BLaER1 (cell line): Measurements from ENCODE around the gene SLC2A1.

ENCODE experiments used
- H3K27ac ChIP-seq: shearing (Covaris generic); formaldehyde crosslinking; 2 replicates; pipeline ENCODE4 v1.8.1; 2022
- H3K27me3 ChIP-seq: shearing (Covaris generic); formaldehyde crosslinking; 2 replicates; pipeline ENCODE4 v1.8.1; 2022
- H3K36me3 ChIP-seq: shearing (Covaris generic); formaldehyde crosslinking; 2 replicates; pipeline ENCODE4 v1.8.1; 2022
- H3K4me1 ChIP-seq: shearing (Covaris generic); formaldehyde crosslinking; 2 replicates; pipeline ENCODE4 v1.8.1; 2022
- H3K4me2 ChIP-seq: shearing (Covaris generic); formaldehyde crosslinking; 2 replicates; pipeline ENCODE4 v1.8.1; 2022
- H3K4me3 ChIP-seq: shearing (Covaris generic); formaldehyde crosslinking; 2 replicates; pipeline ENCODE4 v1.8.1; 2022
- H3K9ac ChIP-seq: shearing (Covaris generic); formaldehyde crosslinking; 2 replicates; pipeline ENCODE4 v1.8.1; 2022
- H3K9me3 ChIP-seq: shearing (Covaris generic); formaldehyde crosslinking; 2 replicates; pipeline ENCODE4 v1.8.1; 2022
- H4K20me1 ChIP-seq: shearing (Covaris generic); formaldehyde crosslinking; 2 replicates; pipeline ENCODE4 v1.8.1; 2022
- Cebpa-rat ChIP-seq: shearing (Covaris generic); IDR thresholded peaks from 2 replicates; pipeline ENCODE4 v1.8.1; 2022

The SLC2A1 gene

DNA sequence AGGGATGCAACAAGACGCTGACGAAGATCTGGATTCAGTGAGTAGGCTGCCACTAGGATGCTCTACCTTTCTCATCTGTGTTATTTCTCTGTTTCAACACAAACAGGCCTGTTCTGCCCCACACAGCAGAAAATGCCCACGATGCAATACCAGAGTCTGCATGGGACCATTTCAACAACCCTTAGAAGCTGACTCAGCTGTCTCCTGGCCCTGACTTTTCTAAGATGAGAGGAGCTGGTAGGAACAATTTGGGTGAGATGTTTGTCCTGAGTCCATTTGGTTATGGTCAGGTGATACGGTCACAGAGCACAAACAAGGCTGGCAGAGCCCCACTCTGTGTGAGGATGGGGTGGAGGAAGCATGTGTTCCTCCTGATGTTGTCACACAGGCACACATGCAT, 11.5 kb upstream of the SLC2A1 start:
- Histone ChIP-seq H3K9ac (no peak overlapping the region), H3K27me3 (no peaks in the 10 kb centered on the region), H3K9me3 (no peaks in the 10 kb centered on the region), H3K4me1 (no peaks in the 10 kb centered on the region), H3K36me3 (no peaks in the 10 kb centered on the region), H3K4me2 (no peak overlapping the region), H4K20me1 (no peaks in the 10 kb centered on the region), H3K27ac (no peak overlapping the region), H3K4me3 (no peak overlapping the region)
- TF ChIP-seq Cebpa-rat, result no peak

GRCh38 chr1:42968654-42969053, 10.0 kb upstream of the SLC2A1 start:
- H3K4me2 ChIP-seq, result no peak overlapping the region

DNA sequence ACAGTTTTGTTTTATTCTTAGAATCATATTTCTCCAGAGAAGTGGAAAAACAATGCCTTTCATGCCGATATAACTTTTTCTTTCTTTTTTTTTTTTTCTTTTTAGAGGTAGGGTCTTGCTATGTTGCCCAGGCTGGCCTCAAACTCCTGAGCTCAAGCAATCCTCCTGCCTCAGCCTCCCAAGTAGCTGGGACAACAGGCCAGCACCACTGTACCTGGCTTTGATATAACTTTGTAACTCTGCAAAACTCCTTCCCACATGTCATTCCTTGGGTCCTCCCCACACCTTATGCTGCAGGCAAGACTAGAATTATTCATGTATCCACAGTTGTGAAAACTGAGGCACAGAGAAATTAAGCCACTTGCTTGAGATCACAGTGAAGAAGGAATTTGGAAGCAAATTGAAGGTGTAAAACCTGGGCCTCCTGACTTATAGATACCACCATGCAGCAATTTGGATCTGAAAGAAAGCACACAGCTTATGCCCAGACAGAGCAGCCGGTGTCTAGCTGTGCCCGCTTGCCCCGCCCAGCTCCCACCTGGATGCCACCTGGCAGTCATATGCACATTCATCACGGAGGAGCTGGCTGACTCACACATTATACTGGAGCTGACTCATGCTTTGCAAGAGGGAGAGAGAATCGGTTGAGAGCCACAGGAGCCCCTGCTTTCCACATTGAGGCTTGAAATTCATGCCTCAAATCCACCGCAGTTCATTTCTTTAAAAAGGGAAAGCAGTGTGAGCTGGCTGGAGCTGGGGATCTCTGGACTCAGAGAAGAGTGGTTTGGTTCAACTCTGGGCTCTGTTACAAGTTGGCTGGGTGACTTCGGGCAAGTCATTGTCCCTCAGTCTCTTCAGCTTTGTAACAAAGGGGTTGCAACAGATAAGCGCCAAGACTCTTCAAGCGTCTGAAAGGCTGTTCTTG, 8.3 kb upstream of the SLC2A1 start:
- no peak overlapping the region for H3K27ac ChIP-seq
- no peak overlapping the region for H3K4me3 ChIP-seq
- H3K4me2 ChIP-seq, result no peak overlapping the region
- TF ChIP-seq Cebpa-rat, result no peak
- H3K27me3 ChIP-seq, result no peaks in the 10 kb centered on the region
- no peak overlapping the region for H3K9ac ChIP-seq
- no peaks in the 10 kb centered on the region for H3K36me3 ChIP-seq
- no peaks in the 10 kb centered on the region for H4K20me1 ChIP-seq
- no peaks in the 10 kb centered on the region for H3K9me3 ChIP-seq
- peaks cover 8% of the 10 kb centered on the region; the same call in 1 of the 2 replicates for H3K4me1 ChIP-seq

More at GRCh38 chr1:42968654-42969053, 10.0 kb upstream of the SLC2A1 start:
- no peak overlapping the region for H3K27ac ChIP-seq
- no peaks in the 10 kb centered on the region for H3K27me3 ChIP-seq
- no peak overlapping the region for H3K4me3 ChIP-seq
- no peak for TF ChIP-seq Cebpa-rat
- no peaks in the 10 kb centered on the region for H4K20me1 ChIP-seq
- H3K9ac ChIP-seq, result no peak overlapping the region
- peaks cover under 1% of the 10 kb centered on the region; the same call in 1 of the 2 replicates for H3K4me1 ChIP-seq
- no peaks in the 10 kb centered on the region for H3K36me3 ChIP-seq
- H3K9me3 ChIP-seq, result no peaks in the 10 kb centered on the region

DNA sequence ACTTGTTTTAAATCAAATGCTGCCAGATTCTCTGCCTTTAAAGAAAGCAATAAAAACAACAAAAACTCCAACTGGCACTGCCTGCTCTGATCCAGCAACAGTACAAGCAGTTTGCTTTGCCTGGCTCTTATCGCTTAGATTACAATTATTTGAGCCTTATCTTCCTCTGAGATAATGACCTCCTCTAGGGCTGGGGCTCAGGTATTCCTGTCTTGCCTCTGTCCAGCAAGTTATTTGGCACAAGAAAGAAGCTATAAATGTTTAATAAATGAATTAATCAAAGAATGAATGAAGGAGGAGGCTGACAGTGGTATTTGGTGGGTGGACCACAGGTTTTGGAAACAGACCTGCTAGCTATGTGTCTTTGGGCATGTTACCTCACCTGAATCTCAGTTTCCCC, 6.7 kb upstream of the SLC2A1 start:
- Histone ChIP-seq H3K4me2 (no peak overlapping the region), H3K27me3 (no peaks in the 10 kb centered on the region), H3K9me3 (no peaks in the 10 kb centered on the region), H3K27ac (no peak overlapping the region), H4K20me1 (no peaks in the 10 kb centered on the region), H3K4me3 (no peak overlapping the region), H3K36me3 (no peaks in the 10 kb centered on the region), H3K4me1 (peaks cover 18% of the 10 kb centered on the region), H3K9ac (no peak overlapping the region)
- no peak for TF ChIP-seq Cebpa-rat

GRCh38 chr1:42964044-42964812, 5.6 kb upstream of the SLC2A1 start:
- Histone ChIP-seq H3K4me2 (no peak overlapping the region), H3K9me3 (no peaks in the 10 kb centered on the region), H4K20me1 (no peaks in the 10 kb centered on the region), H3K27me3 (no peaks in the 10 kb centered on the region), H3K4me1 (peaks cover 24% of the 10 kb centered on the region), H3K4me3 (no peak overlapping the region), H3K36me3 (no peaks in the 10 kb centered on the region), H3K9ac (no peak overlapping the region), H3K27ac (no peak overlapping the region)
- no peak for TF ChIP-seq Cebpa-rat

GRCh38 chr1:42963378-42964043, 4.8 kb upstream of the SLC2A1 start:
- no peak for TF ChIP-seq Cebpa-rat
- H3K4me2 ChIP-seq, result no peak overlapping the region
- H4K20me1 ChIP-seq, result peaks cover under 1% of the 10 kb centered on the region; the same call in 1 of the 2 replicates
- no peaks in the 10 kb centered on the region for H3K36me3 ChIP-seq
- H3K4me3 ChIP-seq, result no peak overlapping the region
- H3K9ac ChIP-seq, result no peak overlapping the region
- H3K4me1 ChIP-seq, result peaks cover 28% of the 10 kb centered on the region
- H3K27me3 ChIP-seq, result no peaks in the 10 kb centered on the region
- H3K27ac ChIP-seq, result no peak overlapping the region
- no peaks in the 10 kb centered on the region for H3K9me3 ChIP-seq

DNA sequence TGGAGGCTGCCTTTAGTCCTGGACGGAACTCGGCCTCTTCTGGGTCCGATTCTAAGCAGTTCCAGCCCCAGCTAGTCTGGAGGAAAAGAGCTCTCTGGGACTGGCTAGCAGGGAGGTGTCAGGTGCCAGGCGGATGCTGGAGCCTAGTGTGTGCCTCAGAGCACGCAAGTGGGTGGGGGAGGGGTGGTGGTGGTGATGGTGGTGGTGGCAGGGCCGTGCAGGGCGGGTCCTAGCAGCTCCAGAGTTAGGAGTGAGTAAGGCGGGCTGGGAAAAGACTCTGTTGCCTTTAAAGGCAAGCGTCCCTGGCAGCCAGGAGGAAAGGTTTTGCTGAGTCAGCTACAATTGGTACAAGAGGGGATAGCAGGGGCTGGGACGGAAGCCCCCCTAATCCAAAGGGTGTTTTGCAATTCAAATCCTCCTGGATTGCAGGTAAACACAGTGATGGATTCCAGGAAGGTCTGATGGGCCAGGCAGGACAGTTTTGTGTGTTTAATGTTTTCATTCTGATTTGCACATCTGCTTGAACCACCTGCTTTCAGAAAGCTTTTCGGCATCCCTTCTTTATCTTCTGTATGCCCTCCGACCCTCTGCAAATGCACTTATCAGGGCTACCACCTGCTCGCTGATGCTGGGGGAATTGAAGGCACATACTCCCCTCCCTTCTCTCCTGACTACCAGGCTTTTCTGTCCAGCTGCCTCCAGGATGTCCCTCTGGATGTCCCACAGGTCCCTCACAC, 4.1 kb upstream of the SLC2A1 start:
- no peak overlapping the region for H3K27ac ChIP-seq
- no peaks in the 10 kb centered on the region for H3K9me3 ChIP-seq
- no peak overlapping the region for H3K9ac ChIP-seq
- no peak for TF ChIP-seq Cebpa-rat
- peaks cover 8% of the 10 kb centered on the region for H4K20me1 ChIP-seq
- peaks cover 28% of the 10 kb centered on the region for H3K4me1 ChIP-seq
- H3K36me3 ChIP-seq, result no peaks in the 10 kb centered on the region
- H3K4me2 ChIP-seq, result no peak overlapping the region
- no peaks in the 10 kb centered on the region for H3K27me3 ChIP-seq
- no peak overlapping the region for H3K4me3 ChIP-seq

DNA sequence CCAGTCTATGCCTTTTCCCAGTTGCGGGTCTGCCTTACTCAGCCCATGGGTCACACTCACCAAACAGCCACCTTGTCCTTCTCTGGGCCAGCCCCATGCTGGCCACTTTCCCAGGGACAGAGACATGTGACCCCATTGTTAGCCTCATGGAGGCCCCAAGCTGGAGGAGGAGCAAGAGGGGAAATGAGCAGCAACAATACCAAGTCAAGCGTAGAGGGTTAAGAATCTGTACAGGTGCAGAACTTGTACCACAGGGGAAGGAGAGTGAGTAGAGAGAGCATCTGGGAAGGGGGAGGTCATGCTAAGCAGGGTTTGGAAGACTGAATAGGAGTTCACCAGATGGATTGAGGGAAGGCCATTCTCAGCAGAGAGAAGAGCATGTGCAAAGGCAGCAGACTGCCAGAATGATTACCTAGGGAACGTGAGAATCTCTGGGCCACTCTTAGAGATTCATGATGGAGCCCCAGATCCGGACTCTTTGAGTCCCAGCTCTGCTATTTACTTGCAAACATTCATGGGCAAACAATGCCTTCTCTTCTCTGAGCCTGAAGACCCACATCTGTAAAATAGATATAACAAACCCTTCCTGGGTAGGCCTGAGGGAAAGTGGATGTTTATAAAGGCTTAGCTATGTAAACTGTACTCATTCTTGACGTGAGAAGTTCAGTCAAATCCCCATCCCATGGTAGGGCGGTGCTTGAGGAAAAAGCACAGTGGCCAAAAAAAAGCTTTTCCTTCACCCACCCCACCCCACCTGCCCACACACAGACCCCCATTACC, 2.8 kb upstream of the SLC2A1 start:
- Histone ChIP-seq H3K4me1 (peaks cover 35% of the 10 kb centered on the region), H3K27ac (no peak overlapping the region), H4K20me1 (peaks cover 21% of the 10 kb centered on the region), H3K4me3 (no peak overlapping the region), H3K27me3 (no peaks in the 10 kb centered on the region), H3K36me3 (no peaks in the 10 kb centered on the region), H3K9ac (no peak overlapping the region), H3K4me2 (peak overlapping the region; percentile 98), H3K9me3 (no peaks in the 10 kb centered on the region)
- TF ChIP-seq Cebpa-rat, result no peak
